ENCODE data around the gene SPRED3.

SPRED3 gene

DNA sequence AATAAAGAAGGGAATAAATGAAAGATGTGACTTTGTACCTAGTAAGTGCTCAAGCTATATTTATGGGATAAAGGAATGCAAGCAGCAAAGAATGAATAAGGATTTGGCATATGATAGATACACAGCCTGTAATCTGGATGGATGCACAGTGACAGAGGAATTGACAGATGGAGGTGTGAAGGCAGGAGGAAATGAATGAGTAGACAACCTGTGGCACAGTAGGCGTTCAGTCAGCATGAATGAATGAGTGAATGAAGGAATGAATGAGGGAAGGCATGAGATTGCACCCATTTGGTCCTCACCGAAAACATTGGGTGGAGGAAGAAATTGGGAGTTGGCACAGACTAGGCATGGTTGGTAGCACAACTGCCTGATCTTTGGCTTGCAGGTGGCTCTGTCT, 18.9 kb upstream of the SPRED3 start:
- H3K4me2 ChIP-seq (ENCODE audit: low read depth, low read length, poor library complexity, severe bottlenecking), result no peak overlapping the region
- H3K79me2 ChIP-seq (ENCODE audit: insufficient read depth, low read length), result no peaks in the 10 kb centered on the region

DNA sequence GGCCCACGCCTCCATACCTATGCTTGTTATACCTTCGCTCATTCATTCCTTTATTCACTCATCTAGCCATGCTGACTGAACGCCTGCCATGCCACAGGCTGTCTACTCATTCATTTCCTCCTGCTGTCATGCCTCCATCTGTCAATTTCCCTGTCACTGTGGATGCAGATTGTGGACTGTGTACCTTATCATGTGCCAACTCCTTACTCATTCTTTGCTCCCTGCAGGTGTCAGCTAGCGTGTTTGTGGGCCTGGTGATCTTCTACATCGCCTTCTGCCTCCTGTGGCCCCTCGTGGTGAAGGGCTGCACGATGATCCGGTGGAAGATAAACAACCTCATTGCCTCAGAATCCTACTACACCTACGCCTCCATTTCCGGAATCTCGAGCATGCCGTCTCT, 18.2 kb upstream of the SPRED3 start:
- Histone ChIP-seq H3F3A (ENCODE audit: low read depth) (no peaks in the 10 kb centered on the region), H3K79me2 (ENCODE audit: insufficient read depth, low read length) (peaks cover 7% of the 10 kb centered on the region), H3K9me3 (ENCODE audit: insufficient read depth, low read depth, low read length) (no peaks in the 10 kb centered on the region), H3K4me1 (ENCODE audit: insufficient read depth, low read length, poor library complexity, severe bottlenecking) (peaks cover 7% of the 10 kb centered on the region), H3K27me3 (ENCODE audit: insufficient read depth, low read length, poor library complexity, severe bottlenecking) (no peaks in the 10 kb centered on the region), H3K9me2 (replicated peaks; ENCODE audit: low read depth, low read length) (no peaks in the 10 kb centered on the region), H3K4me2 (ENCODE audit: low read depth, low read length, poor library complexity, severe bottlenecking) (no peak overlapping the region), H3K4me3 (ENCODE audit: low read length, poor library complexity, severe bottlenecking) (no peak overlapping the region), H3K9ac (ENCODE audit: low read depth, low read length, poor library complexity, severe bottlenecking) (no peak overlapping the region), H3K36me3 (ENCODE audit: insufficient read depth, low read length) (no peaks in the 10 kb centered on the region), H2AFZ (ENCODE audit: low read length) (no peak overlapping the region), H4K20me1 (ENCODE audit: insufficient read depth, low read length, poor library complexity, severe bottlenecking) (peaks cover 2% of the 10 kb centered on the region)
- no peak for TF ChIP-seq EZH2phosphoT487 (IDR thresholded peaks at IDR 0.05; ENCODE audit: borderline replicate concordance)
- TF ChIP-seq, protein P1, sequence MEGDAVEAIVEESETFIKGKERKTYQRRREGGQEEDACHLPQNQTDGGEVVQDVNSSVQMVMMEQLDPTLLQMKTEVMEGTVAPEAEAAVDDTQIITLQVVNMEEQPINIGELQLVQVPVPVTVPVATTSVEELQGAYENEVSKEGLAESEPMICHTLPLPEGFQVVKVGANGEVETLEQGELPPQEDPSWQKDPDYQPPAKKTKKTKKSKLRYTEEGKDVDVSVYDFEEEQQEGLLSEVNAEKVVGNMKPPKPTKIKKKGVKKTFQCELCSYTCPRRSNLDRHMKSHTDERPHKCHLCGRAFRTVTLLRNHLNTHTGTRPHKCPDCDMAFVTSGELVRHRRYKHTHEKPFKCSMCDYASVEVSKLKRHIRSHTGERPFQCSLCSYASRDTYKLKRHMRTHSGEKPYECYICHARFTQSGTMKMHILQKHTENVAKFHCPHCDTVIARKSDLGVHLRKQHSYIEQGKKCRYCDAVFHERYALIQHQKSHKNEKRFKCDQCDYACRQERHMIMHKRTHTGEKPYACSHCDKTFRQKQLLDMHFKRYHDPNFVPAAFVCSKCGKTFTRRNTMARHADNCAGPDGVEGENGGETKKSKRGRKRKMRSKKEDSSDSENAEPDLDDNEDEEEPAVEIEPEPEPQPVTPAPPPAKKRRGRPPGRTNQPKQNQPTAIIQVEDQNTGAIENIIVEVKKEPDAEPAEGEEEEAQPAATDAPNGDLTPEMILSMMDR (conservative IDR thresholded peaks at IDR 0.05; ENCODE audit: low read length), result no peak

More for the DNA sequence above, 18.9 kb upstream of the SPRED3 start:
- no peaks in the 10 kb centered on the region for H3K9me2 ChIP-seq (replicated peaks; ENCODE audit: low read depth, low read length)
- no peak overlapping the region for H3K9ac ChIP-seq (ENCODE audit: low read depth, low read length, poor library complexity, severe bottlenecking)
- no peaks in the 10 kb centered on the region for H3K27me3 ChIP-seq (ENCODE audit: insufficient read depth, low read length, poor library complexity, severe bottlenecking)
- H3F3A ChIP-seq (ENCODE audit: low read depth), result no peaks in the 10 kb centered on the region
- H3K4me1 ChIP-seq (ENCODE audit: insufficient read depth, low read length, poor library complexity, severe bottlenecking), result peaks cover 5% of the 10 kb centered on the region
- no peak for TF ChIP-seq EZH2phosphoT487 (IDR thresholded peaks at IDR 0.05; ENCODE audit: borderline replicate concordance)
- TF ChIP-seq, protein P1 (conservative IDR thresholded peaks at IDR 0.05; ENCODE audit: low read length), result no peak
- H3K4me3 ChIP-seq (ENCODE audit: low read length, poor library complexity, severe bottlenecking), result no peak overlapping the region
- H3K36me3 ChIP-seq (ENCODE audit: insufficient read depth, low read length), result no peaks in the 10 kb centered on the region
- H4K20me1 ChIP-seq (ENCODE audit: insufficient read depth, low read length, poor library complexity, severe bottlenecking), result no peaks in the 10 kb centered on the region
- no peak overlapping the region for H2AFZ ChIP-seq (ENCODE audit: low read length)
- no peaks in the 10 kb centered on the region for H3K9me3 ChIP-seq (ENCODE audit: insufficient read depth, low read depth, low read length)

DNA sequence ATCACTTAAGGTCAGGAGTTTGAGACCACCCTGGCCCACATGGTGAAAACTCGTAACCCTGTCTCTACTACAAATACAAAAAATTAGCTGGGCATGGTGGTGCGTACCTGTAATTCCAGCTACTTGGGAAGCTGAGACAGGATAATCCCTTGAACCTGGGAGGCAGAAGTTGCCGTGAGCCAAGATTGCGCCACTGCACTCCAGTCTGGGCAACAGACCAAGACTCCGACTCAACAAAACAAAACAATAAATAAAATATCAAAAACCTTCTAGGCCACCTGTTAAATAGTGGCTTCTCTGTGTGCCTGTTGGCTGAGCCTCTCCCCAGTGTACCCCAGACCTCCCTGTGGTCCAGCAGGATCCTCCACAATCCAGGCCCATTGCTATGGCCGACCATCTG, 17.4 kb upstream of the SPRED3 start:
- no peak overlapping the region for H3K4me3 ChIP-seq (ENCODE audit: low read length, poor library complexity, severe bottlenecking)
- H4K20me1 ChIP-seq (ENCODE audit: insufficient read depth, low read length, poor library complexity, severe bottlenecking), result peaks cover 9% of the 10 kb centered on the region
- no peak overlapping the region for H3K9ac ChIP-seq (ENCODE audit: low read depth, low read length, poor library complexity, severe bottlenecking)
- H3K36me3 ChIP-seq (ENCODE audit: insufficient read depth, low read length), result no peaks in the 10 kb centered on the region
- H3F3A ChIP-seq (ENCODE audit: low read depth), result no peaks in the 10 kb centered on the region
- no peak for TF ChIP-seq EZH2phosphoT487 (IDR thresholded peaks at IDR 0.05; ENCODE audit: borderline replicate concordance)
- TF ChIP-seq, protein P1 (conservative IDR thresholded peaks at IDR 0.05; ENCODE audit: low read length), result no peak
- no peak overlapping the region for H3K4me2 ChIP-seq (ENCODE audit: low read depth, low read length, poor library complexity, severe bottlenecking)
- H3K9me2 ChIP-seq (replicated peaks; ENCODE audit: low read depth, low read length), result no peaks in the 10 kb centered on the region
- H3K9me3 ChIP-seq (ENCODE audit: insufficient read depth, low read depth, low read length), result no peaks in the 10 kb centered on the region
- H3K27me3 ChIP-seq (ENCODE audit: insufficient read depth, low read length, poor library complexity, severe bottlenecking), result no peaks in the 10 kb centered on the region
- peaks cover 15% of the 10 kb centered on the region for H3K79me2 ChIP-seq (ENCODE audit: insufficient read depth, low read length)
- H2AFZ ChIP-seq (ENCODE audit: low read length), result no peak overlapping the region
- H3K4me1 ChIP-seq (ENCODE audit: insufficient read depth, low read length, poor library complexity, severe bottlenecking), result peaks cover 15% of the 10 kb centered on the region
